Measurements from ENCODE around the gene TMEM164.
"Not testable (repeated sequence)": the region's sequence is repeated elsewhere in the genome, so short reads cannot be mapped to it uniquely, and the experiment has no call there.

The TMEM164 gene

DNA sequence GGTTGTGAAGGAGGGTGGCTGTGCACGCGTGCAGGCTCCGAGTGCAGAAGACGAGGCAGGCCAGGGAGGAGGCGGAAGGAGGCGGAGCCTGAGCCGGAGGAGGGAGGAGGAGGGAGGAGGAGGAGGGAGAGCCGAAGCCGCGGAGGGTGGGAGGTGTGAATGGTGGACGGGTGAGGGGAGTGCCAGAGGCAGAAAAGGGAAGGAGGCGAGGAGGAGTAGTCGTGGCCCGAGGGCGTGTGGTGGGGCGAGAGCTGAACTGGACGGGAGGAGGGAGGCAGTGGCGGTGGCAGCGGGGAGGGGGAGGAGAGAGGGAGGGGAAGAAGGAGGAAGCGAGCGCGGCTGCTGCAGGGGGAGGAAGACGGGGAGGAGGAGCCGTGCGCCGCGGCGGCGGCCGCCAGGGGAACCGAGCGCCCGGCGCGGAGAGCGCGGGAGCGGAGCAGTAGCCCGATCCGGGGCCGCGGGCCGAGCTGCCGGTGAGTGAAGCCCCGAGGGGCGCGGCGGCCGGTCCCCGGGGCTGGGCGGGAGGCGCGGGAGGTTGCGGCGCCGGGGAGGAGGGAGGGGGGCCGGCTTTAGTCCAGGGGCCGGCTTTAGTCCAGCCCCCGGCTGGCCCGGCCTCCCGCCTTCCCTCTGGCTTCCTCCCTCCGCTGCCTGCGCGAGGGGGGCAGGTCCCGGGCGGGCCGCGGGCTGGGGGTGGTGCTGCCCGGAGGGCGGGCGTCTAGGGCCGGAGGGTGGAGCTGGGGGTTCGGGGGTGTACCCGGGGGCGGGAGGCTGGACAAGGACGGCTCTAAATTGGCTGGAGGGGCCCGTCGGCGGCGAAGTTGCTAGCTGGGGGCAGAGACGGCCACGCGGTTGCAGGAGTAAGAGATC, at the start of gene TMEM164:
TMEM164 (plus strand) TSS at position 815 of the 867 bp plus-strand sequence. CDS start 661 bp downstream, outside the sequence.
- DNase-seq: peak; percentile 18 to 90 (median 73)

DNA sequence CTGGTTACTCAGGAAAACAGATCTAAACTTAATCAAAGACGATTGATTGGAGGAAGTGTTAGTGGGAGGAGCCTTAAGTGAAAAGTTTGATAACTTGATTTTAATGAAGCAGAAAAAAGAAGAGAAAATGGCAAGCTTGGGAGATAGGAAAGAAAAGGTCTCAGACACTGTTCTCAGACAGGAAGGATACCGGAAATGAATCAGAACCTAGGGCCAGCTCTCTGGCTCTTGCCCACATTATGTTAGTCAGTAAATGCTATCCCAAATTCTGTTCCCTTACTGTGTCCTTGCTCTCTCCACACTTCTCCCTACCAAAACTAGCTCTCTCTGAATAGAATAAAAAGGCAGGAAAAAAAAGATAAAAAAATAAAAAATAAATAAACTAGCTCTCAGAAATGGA, 48.6 kb upstream of the TMEM164 start:
- no peak for DNase-seq

DNA sequence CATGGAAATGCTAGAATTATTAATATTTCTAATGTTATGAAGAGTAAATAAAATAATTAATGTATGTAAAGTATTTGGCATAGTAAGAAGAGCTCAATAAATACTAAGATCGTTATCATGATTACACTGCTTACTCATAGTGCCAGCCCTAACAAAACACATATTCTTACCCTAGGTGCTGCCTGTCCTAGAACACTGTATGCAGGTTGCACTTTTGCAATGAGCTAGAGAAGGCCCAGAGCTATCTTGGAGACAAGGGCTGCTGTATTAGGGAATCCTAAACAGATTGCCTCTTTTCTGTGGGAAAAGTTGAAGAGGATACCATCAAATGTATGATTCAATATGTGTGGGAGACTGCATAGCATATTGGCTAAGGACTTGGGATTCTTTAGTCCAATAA, 48.0 kb upstream of the TMEM164 start:
- DNase-seq: no peak

DNA sequence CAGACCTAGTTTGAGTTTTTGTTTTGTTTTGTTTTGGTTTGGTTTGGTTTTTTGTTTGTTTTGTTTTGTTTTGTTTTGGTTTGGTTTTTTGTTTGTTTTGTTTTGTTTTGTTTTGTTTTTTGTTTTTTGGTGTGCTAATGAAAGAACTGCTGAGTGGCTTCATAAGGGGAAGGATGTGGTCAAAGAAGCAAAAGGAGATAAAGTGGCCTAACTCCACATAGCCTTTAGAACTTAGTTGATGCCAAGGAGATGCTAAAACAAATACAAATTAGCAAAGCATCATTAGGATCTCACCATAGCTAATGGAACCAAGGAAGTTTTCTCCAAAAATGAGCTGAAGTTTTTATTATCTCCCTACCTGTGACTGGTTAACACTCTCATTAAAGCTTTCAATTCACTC, 44.6 kb upstream of the TMEM164 start:
- no peak for DNase-seq

GRCh38 chrX:109959356-109959871, 43.5 kb upstream of the TMEM164 start:
- no peak for DNase-seq

GRCh38 chrX:109964390-109964789, 38.5 kb upstream of the TMEM164 start:
- DNase-seq: no peak

- DNase-seq: no peak
Observed at GRCh38 chrX:109966246-109966645, 36.7 kb upstream of the TMEM164 start.

- no peak for DNase-seq
Observed at GRCh38 chrX:109967156-109967555, 35.8 kb upstream of the TMEM164 start.

GRCh38 chrX:109970841-109971240, 32.1 kb upstream of the TMEM164 start:
- not testable (repeated sequence) for DNase-seq

DNA sequence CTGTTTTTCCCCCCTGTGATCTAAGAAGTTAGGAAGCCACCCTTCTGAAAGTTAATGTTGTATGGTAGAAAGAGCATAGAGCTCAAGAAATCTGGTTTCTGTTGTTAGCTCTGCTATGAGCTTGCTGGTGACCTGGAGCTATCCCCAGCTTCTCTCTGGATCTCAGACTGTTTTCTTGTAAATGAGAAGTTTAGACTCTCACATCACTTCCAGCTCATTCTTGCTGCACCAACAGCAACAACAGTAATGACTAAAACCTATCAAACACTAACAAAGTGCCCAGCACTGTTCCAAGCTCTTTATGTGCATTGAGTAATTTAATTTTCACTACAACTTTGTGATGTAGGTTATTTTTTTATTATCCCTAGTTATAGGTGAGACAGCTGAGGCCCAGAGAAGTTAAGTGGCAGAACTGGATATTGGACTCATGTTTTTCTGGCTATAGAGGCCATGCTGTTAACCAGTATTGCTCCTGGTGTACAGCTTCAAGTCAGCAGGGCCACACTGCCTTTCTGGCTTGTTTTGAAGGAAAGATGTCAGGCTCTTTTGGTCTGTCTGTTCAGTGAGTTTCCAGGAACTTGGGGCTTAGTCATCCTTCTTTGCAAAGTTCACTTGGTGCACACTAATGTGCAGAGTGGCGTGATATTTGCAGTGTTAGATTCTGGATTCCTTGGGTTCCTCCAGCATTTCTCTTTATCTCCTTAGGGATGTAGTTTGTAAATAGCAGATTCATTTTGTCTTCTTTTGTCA, 27.8 kb upstream of the TMEM164 start:
- no peak for DNase-seq

GRCh38 chrX:109985210-109985609, 17.7 kb upstream of the TMEM164 start:
- not testable (repeated sequence) for DNase-seq

DNA sequence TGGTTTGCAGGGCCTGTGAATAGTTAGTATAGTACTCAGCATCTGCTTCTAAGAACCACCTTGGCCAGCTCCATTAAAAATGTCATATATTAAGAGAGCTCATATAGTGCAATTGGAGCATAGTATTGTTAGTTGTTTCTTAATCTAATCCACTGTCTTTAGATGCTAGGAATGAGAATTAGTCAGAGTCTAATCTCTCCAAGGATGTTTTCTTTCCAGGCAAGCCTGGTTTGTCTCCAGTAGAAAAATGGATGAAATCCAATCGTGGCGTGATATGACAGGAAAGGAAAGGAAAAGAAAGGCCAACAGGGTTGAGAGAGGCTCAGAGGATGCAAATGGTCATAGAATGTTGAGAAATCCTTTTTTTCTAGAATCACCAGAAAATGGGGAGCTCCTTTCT, 15.0 kb upstream of the TMEM164 start:
- no peak for DNase-seq

DNA sequence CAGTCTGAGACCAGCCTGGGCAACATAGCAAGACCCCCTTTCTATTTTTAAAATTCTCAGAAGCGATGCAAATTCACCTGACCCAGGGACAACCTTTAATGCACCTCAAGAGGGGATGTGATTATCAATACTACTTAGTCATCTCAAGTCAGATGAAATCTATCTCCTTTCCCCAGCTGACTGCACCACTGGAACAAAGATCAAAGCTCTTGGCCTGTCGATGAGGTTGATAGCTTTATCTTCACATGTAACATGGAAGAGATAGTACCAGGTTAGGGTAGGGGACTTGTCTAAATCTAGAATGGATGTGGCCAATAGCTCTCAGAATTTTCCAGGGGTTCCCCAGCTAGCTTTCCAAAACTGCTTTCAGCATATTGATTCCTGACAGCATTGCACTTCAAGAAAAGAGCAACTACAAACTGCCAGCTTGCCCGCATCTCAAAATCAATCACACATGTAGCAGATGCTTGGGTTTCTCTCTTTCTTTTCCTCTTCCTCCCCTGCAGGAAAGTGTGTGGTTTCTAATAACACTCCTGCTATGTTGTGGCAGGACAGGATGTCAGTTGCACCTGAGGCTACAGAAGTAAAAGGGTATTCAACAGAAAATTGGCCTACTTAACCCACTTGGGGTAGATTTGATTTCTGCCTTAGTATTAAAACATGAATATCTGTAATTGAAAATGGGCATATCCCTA, 12.2 kb upstream of the TMEM164 start:
- DNase-seq: no peak

GRCh38 chrX:109992203-109992602, 10.7 kb upstream of the TMEM164 start:
- no peak for DNase-seq

GRCh38 chrX:109995155-109995554, 7.8 kb upstream of the TMEM164 start:
- DNase-seq: no peak

DNA sequence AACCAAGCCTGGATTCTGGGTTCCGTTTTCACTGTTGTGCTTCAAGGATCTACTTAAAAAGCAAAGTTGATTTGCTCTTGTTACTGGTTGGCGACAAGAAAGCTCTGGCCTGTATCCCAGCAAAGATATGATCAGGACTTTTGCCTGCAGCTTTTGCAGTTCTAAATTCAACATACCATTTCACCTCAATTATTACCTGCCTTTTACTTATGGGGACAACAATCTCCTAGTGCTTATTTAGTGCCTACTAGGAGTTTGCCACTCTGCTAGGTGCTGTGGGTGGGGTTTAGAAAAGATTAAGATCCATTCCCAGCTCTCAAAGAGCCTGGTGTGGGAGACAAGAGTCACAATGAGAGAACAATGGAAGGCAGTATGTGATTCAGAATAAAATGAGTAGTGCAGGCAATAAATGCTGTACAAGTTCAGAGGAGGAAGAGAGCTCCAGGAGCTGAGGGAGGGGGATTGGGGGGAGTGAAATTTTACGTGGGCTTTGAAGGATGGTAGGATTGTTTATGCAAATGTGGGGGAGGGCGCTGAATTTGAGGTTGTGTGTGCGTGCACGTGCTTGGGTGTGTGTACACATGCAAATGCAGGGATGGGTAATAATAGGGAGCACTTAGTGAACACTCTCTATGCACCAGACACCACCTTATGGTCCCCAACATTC, 5.0 kb upstream of the TMEM164 start:
- DNase-seq: peak in 11 of 56 donors; percentile 0 to 42 (median 16)

DNA sequence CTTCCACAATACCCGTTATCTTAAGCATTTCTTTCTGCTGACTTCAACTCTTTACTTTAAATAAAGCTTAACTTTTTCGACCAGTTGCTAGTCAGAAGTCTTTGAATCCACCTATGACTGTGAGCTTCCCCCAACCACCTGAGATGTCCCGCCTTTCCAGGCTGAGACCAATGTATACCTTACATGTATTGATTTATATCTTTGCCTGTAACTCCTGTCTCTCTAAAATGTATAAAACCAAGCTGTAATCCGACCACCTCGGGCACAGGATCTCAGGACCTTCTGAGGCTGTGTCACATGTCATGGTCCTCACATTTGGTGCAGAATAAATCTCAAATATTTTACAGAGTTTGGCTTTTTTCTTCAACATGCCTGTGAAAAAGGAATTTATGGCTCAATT, 2.9 kb upstream of the TMEM164 start:
- DNase-seq: no peak

DNA sequence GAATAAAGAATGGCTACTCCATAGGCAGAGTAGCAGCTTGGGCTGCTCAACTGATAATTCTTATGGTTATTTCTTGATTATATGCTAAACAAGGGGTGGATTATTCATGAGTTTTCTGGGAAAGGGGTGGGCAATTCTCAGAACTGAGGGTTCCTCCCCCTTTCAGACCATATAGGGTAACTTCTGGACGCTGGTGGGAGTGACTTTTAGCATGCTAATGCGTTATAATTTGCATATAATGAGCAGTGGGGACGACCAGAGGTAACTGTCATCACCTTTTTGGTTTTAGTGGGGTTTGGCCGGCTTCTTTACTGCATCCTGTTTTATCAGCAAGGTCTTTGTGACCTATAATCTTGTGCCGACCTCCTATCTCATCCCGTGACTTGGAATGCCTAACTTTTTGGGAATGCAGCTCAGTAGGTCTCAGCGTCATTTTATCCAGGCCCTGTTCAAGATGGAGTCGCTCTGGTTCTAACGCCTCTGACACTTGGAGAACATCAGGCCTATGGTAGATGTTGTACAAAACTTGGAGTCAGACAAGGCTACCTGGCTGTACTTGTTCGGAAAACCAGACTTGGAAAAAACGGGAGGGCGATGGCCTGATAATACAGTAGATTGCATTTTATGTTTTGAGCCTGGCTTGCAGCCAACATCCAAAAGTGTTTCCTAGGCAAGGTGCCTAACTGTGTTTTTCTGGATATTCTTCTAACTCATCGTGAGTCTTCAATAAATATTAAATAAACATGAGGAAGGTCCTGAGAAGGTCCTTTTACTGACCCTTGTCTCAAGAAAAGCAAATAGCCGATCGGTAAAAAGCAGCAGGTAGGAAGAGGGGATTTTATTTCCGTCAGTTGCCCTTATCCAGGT, 1.8 kb upstream of the TMEM164 start:
- no peak for DNase-seq

GRCh38 chrX:110001740-110002299, 1.1 kb upstream of the TMEM164 start:
- no peak for DNase-seq
